ENCODE results near the gene OSBPL1A. TPM values are rescaled to one million over a fixed set of nuclear protein-coding genes. Genes with fewer than 3 reads are reported as not detected.

Gene OSBPL1A
- polyA plus RNA-seq = 1 to 10 TPM in 1 of 3 donors, under 1 TPM in 1, not detected in 1; 0.25 to 2.1 TPM

GRCh38 chr18:24397694-24398368 is at the start of gene OSBPL1A:
Gene OSBPL1A, minus strand, starts transcription at chr18:24397824. Its CDS starts 20,291 bp downstream, at chr18:24377533.
- peak; percentile 31 to 32 (median 31) for DNase-seq
- peaks cover 10 to 15% of the 10 kb centered on the region in 2 donors for H3K4me1 Mint-ChIP-seq
- H3K36me3 Mint-ChIP-seq = no peaks in the 10 kb centered on the region
- no peak within 1 kb of the TSS for H3K27ac Mint-ChIP-seq
- H3K9me3 Mint-ChIP-seq = peaks cover 0 to 3% (median 0%) of the 10 kb centered on the region in 6 donors
- H3K27me3 Mint-ChIP-seq (ENCODE audit: low read depth in 3 of 3) = peaks cover 2 to 35% (median 3%) of the 10 kb centered on the region in 3 donors
- H3K4me3 Mint-ChIP-seq = peak within 1 kb of the TSS; percentile 79 to 87 (median 84)

- Mint-ChIP-seq H3K4me1 (no peaks in the 10 kb centered on the region), H3K4me3 (no peak overlapping the region), H3K27ac (no peak overlapping the region), H3K36me3 (peaks cover 42 to 61% (median 58%) of the 10 kb centered on the region in 3 donors), H3K9me3 (no peaks in the 10 kb centered on the region), H3K27me3 (ENCODE audit: low read depth in 3 of 3) (no peaks in the 10 kb centered on the region)
- no peak for DNase-seq
These were observed 49.4 kb upstream of the OSBPL1A start for GRCh38 chr18:24446953-24447538.

GRCh38 chr18:24446453-24446852 is 48.8 kb upstream of the OSBPL1A start:
- Mint-ChIP-seq H3K4me3 (no peak overlapping the region), H3K36me3 (peaks cover 45 to 61% (median 60%) of the 10 kb centered on the region in 3 donors), H3K9me3 (no peaks in the 10 kb centered on the region), H3K4me1 (no peaks in the 10 kb centered on the region), H3K27me3 (ENCODE audit: low read depth in 3 of 3) (no peaks in the 10 kb centered on the region), H3K27ac (no peak overlapping the region)
- no peak for DNase-seq

GRCh38 chr18:24443870-24444269 is 46.2 kb upstream of the OSBPL1A start:
- Mint-ChIP-seq H3K36me3 (peaks cover 36 to 56% (median 47%) of the 10 kb centered on the region in 3 donors), H3K9me3 (no peaks in the 10 kb centered on the region), H3K4me3 (no peak overlapping the region), H3K4me1 (no peaks in the 10 kb centered on the region), H3K27me3 (ENCODE audit: low read depth in 3 of 3) (no peaks in the 10 kb centered on the region), H3K27ac (no peak overlapping the region)
- DNase-seq = no peak

GRCh38 chr18:24436939-24437338 is 39.3 kb upstream of the OSBPL1A start:
- Mint-ChIP-seq H3K36me3 (peaks cover 31 to 48% (median 38%) of the 10 kb centered on the region in 3 donors), H3K4me1 (no peaks in the 10 kb centered on the region), H3K27ac (no peak overlapping the region), H3K9me3 (no peaks in the 10 kb centered on the region), H3K4me3 (no peak overlapping the region), H3K27me3 (ENCODE audit: low read depth in 3 of 3) (no peaks in the 10 kb centered on the region)
- DNase-seq = no peak

GRCh38 chr18:24432618-24433017 is 35.0 kb upstream of the OSBPL1A start:
- Mint-ChIP-seq H3K4me1 (peaks cover 4 to 6% of the 10 kb centered on the region in 2 donors), H3K27ac (no peak overlapping the region), H3K4me3 (no peak overlapping the region), H3K36me3 (peaks cover 11 to 32% (median 23%) of the 10 kb centered on the region in 3 donors), H3K27me3 (ENCODE audit: low read depth in 3 of 3) (no peaks in the 10 kb centered on the region), H3K9me3 (no peaks in the 10 kb centered on the region)
- no peak for DNase-seq

GRCh38 chr18:24429188-24429587 is 31.6 kb upstream of the OSBPL1A start:
- H3K4me3 Mint-ChIP-seq = no peak overlapping the region
- peaks cover 0 to 11% (median 3%) of the 10 kb centered on the region in 3 donors for H3K27me3 Mint-ChIP-seq (ENCODE audit: low read depth in 3 of 3)
- no peak for DNase-seq
- peaks cover 0 to 17% (median 5%) of the 10 kb centered on the region in 6 donors for H3K9me3 Mint-ChIP-seq
- no peak overlapping the region for H3K27ac Mint-ChIP-seq
- H3K4me1 Mint-ChIP-seq = peaks cover 22 to 24% of the 10 kb centered on the region in 2 donors
- H3K36me3 Mint-ChIP-seq = peaks cover 11 to 19% (median 17%) of the 10 kb centered on the region in 3 donors

- Mint-ChIP-seq H3K27me3 (ENCODE audit: low read depth in 3 of 3) (peaks cover 0 to 11% (median 3%) of the 10 kb centered on the region in 3 donors), H3K9me3 (peaks cover 0 to 18% (median 5%) of the 10 kb centered on the region in 6 donors), H3K27ac (no peak overlapping the region), H3K4me1 (peaks cover 22 to 24% of the 10 kb centered on the region in 2 donors), H3K36me3 (peaks cover 11 to 21% (median 17%) of the 10 kb centered on the region in 3 donors), H3K4me3 (no peak overlapping the region)
- DNase-seq = no peak
These were observed 31.1 kb upstream of the OSBPL1A start for GRCh38 chr18:24428709-24429108.

- Mint-ChIP-seq H3K36me3 (peaks cover 7 to 21% (median 14%) of the 10 kb centered on the region in 3 donors), H3K27ac (peak overlapping the region in 2 of 6 donors; percentile 41 to 75)
- no peak for DNase-seq
These were observed 29.9 kb upstream of the OSBPL1A start for GRCh38 chr18:24427484-24427883.

GRCh38 chr18:24426398-24427294 is 29.0 kb upstream of the OSBPL1A start, which contains the start of gene IMPACT:
Gene IMPACT, plus strand, starts transcription at chr18:24426670. Its CDS starts 87 bp downstream, at chr18:24426757.
- peak within 1 kb of the TSS; percentile 41 to 87 (median 76) for H3K27ac Mint-ChIP-seq
- H3K36me3 Mint-ChIP-seq = peaks cover 6 to 19% (median 14%) of the 10 kb centered on the region in 3 donors
- peak; percentile 70 to 82 (median 79) for DNase-seq
- H3K4me3 Mint-ChIP-seq = peak within 1 kb of the TSS; percentile 85 to 92 (median 91)
- peaks cover 22 to 24% of the 10 kb centered on the region in 2 donors for H3K4me1 Mint-ChIP-seq
- H3K27me3 Mint-ChIP-seq (ENCODE audit: low read depth in 3 of 3) = peaks cover 0 to 11% (median 3%) of the 10 kb centered on the region in 3 donors
- H3K9me3 Mint-ChIP-seq = peaks cover 0 to 18% (median 6%) of the 10 kb centered on the region in 6 donors

More at GRCh38 chr18:24427484-24427883, 29.9 kb upstream of the OSBPL1A start:
- Mint-ChIP-seq H3K4me3 (peak overlapping the region; percentile 85 to 92 (median 91)), H3K9me3 (peaks cover 0 to 18% (median 6%) of the 10 kb centered on the region in 6 donors), H3K27me3 (ENCODE audit: low read depth in 3 of 3) (peaks cover 0 to 11% (median 3%) of the 10 kb centered on the region in 3 donors), H3K4me1 (peaks cover 22 to 24% of the 10 kb centered on the region in 2 donors)

GRCh38 chr18:24426073-24426397 is 28.4 kb upstream of the OSBPL1A start:
- H3K4me1 Mint-ChIP-seq = peaks cover 22 to 24% of the 10 kb centered on the region in 2 donors
- H3K27me3 Mint-ChIP-seq (ENCODE audit: low read depth in 3 of 3) = peaks cover 0 to 11% (median 5%) of the 10 kb centered on the region in 3 donors
- H3K36me3 Mint-ChIP-seq = peaks cover 6 to 16% (median 11%) of the 10 kb centered on the region in 3 donors
- DNase-seq = no peak
- peak overlapping the region in 4 of 6 donors; percentile 23 to 85 (median 33) for H3K27ac Mint-ChIP-seq
- H3K9me3 Mint-ChIP-seq = peaks cover 0 to 18% (median 6%) of the 10 kb centered on the region in 6 donors
- peak overlapping the region; percentile 76 to 88 (median 85) for H3K4me3 Mint-ChIP-seq

- DNase-seq = no peak
- Mint-ChIP-seq H3K36me3 (peaks cover 6 to 12% (median 8%) of the 10 kb centered on the region in 3 donors), H3K27me3 (ENCODE audit: low read depth in 3 of 3) (peaks cover 0 to 19% (median 7%) of the 10 kb centered on the region in 3 donors), H3K4me1 (peaks cover 11% of the 10 kb centered on the region in 2 donors), H3K9me3 (peaks cover 0 to 18% (median 6%) of the 10 kb centered on the region in 6 donors), H3K27ac (no peak overlapping the region), H3K4me3 (no peak overlapping the region)
These were observed 24.2 kb upstream of the OSBPL1A start for GRCh38 chr18:24421831-24422230.

- H3K27me3 Mint-ChIP-seq (ENCODE audit: low read depth in 3 of 3) = peaks cover 0 to 18% (median 7%) of the 10 kb centered on the region in 3 donors
- H3K4me1 Mint-ChIP-seq = peaks cover 1 to 3% of the 10 kb centered on the region in 2 donors
- no peak for DNase-seq
These were observed 22.9 kb upstream of the OSBPL1A start for GRCh38 chr18:24420551-24420950.

More at GRCh38 chr18:24420551-24420950, 22.9 kb upstream of the OSBPL1A start:
- H3K4me3 Mint-ChIP-seq = no peak overlapping the region
- peaks cover 0 to 10% (median 2%) of the 10 kb centered on the region in 6 donors for H3K9me3 Mint-ChIP-seq
- H3K36me3 Mint-ChIP-seq = peaks cover 1 to 12% (median 2%) of the 10 kb centered on the region in 3 donors
- no peak overlapping the region for H3K27ac Mint-ChIP-seq
